IMR-90 (cell line): ENCODE data around the gene PEA15. TPM values are rescaled to one million over a fixed set of nuclear protein-coding genes. Genes with fewer than 3 reads are reported as not detected.

Experiments used
- ATAC-seq: fragments of 200-7000 bp; cut with Tn5 transposase; 2 replicates; pipeline ENCODE4 v1.9.1; 2020; ENCODE audit warnings: low read depth, mild to moderate bottlenecking, moderate library complexity
- BruUV-seq: library from RNA; stranded (reverse); fragments of 400-500 nt; replicated peaks from 2 replicates; lab custom pipeline; 2021; lab: Mats Ljungman, UMichigan
- CTCF ChIA-PET: fragments of 300-600 bp; formaldehyde crosslinking; extraction: SDS; loops from one replicate; lab custom pipeline; 2021; ENCODE audit warnings: antibody characterized with exemption; lab: Yijun Ruan, JAX
- POLR2A ChIA-PET: fragments of 300-600 bp; sonication (Branson Sonifier 250); formaldehyde crosslinking; loops from one replicate; lab custom pipeline; 2022; ENCODE audit warnings: antibody characterized with exemption; ENCODE audit not compliant: unreplicated experiment; lab: Charles Lee
- DNase-seq: peaks from one replicate; pipeline ENCODE4 v3.0.0; 2013
- H2AFZ ChIP-seq: replicated peaks from 2 replicates; pipeline ENCODE3; 2013; ENCODE audit warnings: low read length, mild to moderate bottlenecking; ENCODE audit not compliant: poor library complexity
- H2AK5ac ChIP-seq: 2 replicates; pipeline ENCODE4 v1.6.1; 2013; ENCODE audit warnings: low read depth, low read length, inconsistent platforms
- H2AK9ac ChIP-seq: replicated peaks from 2 replicates; pipeline ENCODE3; 2013; ENCODE audit warnings: mild to moderate bottlenecking, low read depth, low read length, moderate library complexity; ENCODE audit not compliant: poor library complexity
- H2BK120ac ChIP-seq: 2 replicates; pipeline ENCODE4 v1.6.1; 2013; ENCODE audit warnings: low read depth, low read length, inconsistent platforms
- H2BK15ac ChIP-seq: 3 replicates; pipeline ENCODE4 v1.6.1; 2013; ENCODE audit warnings: low read depth, low read length, inconsistent platforms
- H2BK20ac ChIP-seq: 2 replicates; pipeline ENCODE4 v1.6.1; 2013; ENCODE audit warnings: low read depth, mild to moderate bottlenecking, inconsistent platforms, low read length, moderate library complexity
- H2BK5ac ChIP-seq: 2 replicates; pipeline ENCODE4 v1.6.1; 2013; ENCODE audit warnings: mild to moderate bottlenecking, low read depth, low read length, inconsistent platforms; ENCODE audit not compliant: poor library complexity, severe bottlenecking
- H3K14ac ChIP-seq: replicated peaks from 2 replicates; pipeline ENCODE4 v1.6.1; 2013; ENCODE audit warnings: low read depth, low read length, inconsistent platforms
- H3K18ac ChIP-seq: 2 replicates; pipeline ENCODE4 v1.6.1; 2013; ENCODE audit warnings: low read depth, low read length, control low read depth
- H3K23ac ChIP-seq: 2 replicates; pipeline ENCODE4 v1.6.1; 2013; ENCODE audit warnings: low read depth, low read length, inconsistent platforms
- H3K27ac ChIP-seq: 2 replicates; pipeline ENCODE4 v1.5.1; 2013; ENCODE audit warnings: mild to moderate bottlenecking, control low read depth, low read length; ENCODE audit not compliant: insufficient read depth
- H3K27me3 ChIP-seq: 2 replicates; pipeline ENCODE4 v1.6.1; 2013; ENCODE audit warnings: low read length; ENCODE audit not compliant: control insufficient read depth, insufficient read depth
- H3K36me3 ChIP-seq: 2 replicates; pipeline ENCODE4 v1.6.1; 2013; ENCODE audit warnings: low read length, mixed read lengths; ENCODE audit not compliant: control insufficient read depth, insufficient read depth
- H3K4ac ChIP-seq: 2 replicates; pipeline ENCODE4 v1.6.1; 2013; ENCODE audit warnings: low read depth, low read length, inconsistent platforms
- H3K4me1 ChIP-seq: 2 replicates; pipeline ENCODE4 v1.6.1; 2013; ENCODE audit warnings: low read length, mixed read lengths; ENCODE audit not compliant: control insufficient read depth, insufficient read depth
- H3K4me2 ChIP-seq: 2 replicates; pipeline ENCODE4 v1.6.1; 2013; ENCODE audit warnings: low read depth, mild to moderate bottlenecking, control low read depth, low read length, moderate library complexity
- H3K4me3 ChIP-seq: 2 replicates; pipeline ENCODE4 v1.5.1; 2013; ENCODE audit warnings: low read depth, mild to moderate bottlenecking, control low read depth, low read length, moderate library complexity; ENCODE audit not compliant: insufficient read depth
- H3K56ac ChIP-seq: 2 replicates; pipeline ENCODE4 v1.6.1; 2013; ENCODE audit warnings: low read length, inconsistent platforms; ENCODE audit not compliant: insufficient read depth; ENCODE audit errors: extremely low read depth
- H3K79me1 ChIP-seq, 2 experiments: 2 replicates each; pipeline ENCODE4 v1.6.1; 2013; ENCODE audit warnings: low read length in 2 of 2, inconsistent platforms in 1 of 2, low read depth in 1 of 2
- H3K9ac ChIP-seq: 2 replicates; pipeline ENCODE4 v1.6.1; 2013; ENCODE audit warnings: low read depth, low read length, control low read depth
- H3K9me1 ChIP-seq: 2 replicates; pipeline ENCODE4 v1.6.1; 2013; ENCODE audit warnings: low read length, inconsistent platforms; ENCODE audit not compliant: insufficient read depth
- H3K9me3 ChIP-seq: 2 replicates; pipeline ENCODE4 v1.6.1; 2013; ENCODE audit warnings: low read length; ENCODE audit not compliant: control insufficient read depth, insufficient read depth
- H4K20me1 ChIP-seq: 2 replicates; pipeline ENCODE4 v1.6.1; 2013; ENCODE audit warnings: low read length, inconsistent platforms; ENCODE audit not compliant: insufficient read depth
- H4K5ac ChIP-seq: 2 replicates; pipeline ENCODE4 v1.6.1; 2013; ENCODE audit warnings: mild to moderate bottlenecking, low read depth, low read length, control low read depth
- H4K8ac ChIP-seq, 2 experiments: 2 replicates each; pipeline ENCODE4 v1.6.1; 2013; ENCODE audit warnings: low read depth in 2 of 2, low read length in 2 of 2, control low read depth in 1 of 2, inconsistent platforms in 1 of 2
- H4K91ac ChIP-seq: 2 replicates; pipeline ENCODE4 v1.6.1; 2013; ENCODE audit warnings: low read depth, low read length, inconsistent platforms; ENCODE audit not compliant: insufficient read depth
- CHD1 ChIP-seq: IDR thresholded peaks from 2 replicates; pipeline ENCODE4 v1.6.1; 2012; ENCODE audit warnings: low read depth, low read length, improper control_type of control experiment
- ELK1 ChIP-seq: fragments of 150-350 bp; IDR thresholded peaks from 2 replicates; pipeline ENCODE4 v1.6.1; 2016; ENCODE audit warnings: low read depth, mild to moderate bottlenecking, low read length, moderate library complexity, borderline replicate concordance
- MXI1 ChIP-seq: IDR thresholded peaks from 2 replicates; pipeline ENCODE4 v1.6.1; 2012; ENCODE audit warnings: low read depth, mild to moderate bottlenecking, low read length, moderate library complexity, borderline replicate concordance
- NFE2L2 ChIP-seq: fragments of 150-350 bp; IDR thresholded peaks from 2 replicates; pipeline ENCODE4 v1.6.1; 2016; ENCODE audit warnings: low read depth, mild to moderate bottlenecking, low read length
- WGBS, 2 experiments: methylation state at CpG; one replicate each; pipeline versions ENCODE4 v1.1.5 to v1.1.7; 2013; ENCODE audit warnings: missing lambda C conversion rate in 2 of 2; ENCODE audit not compliant: insufficient read length in 1 of 2; ENCODE audit errors: extremely low coverage in 2 of 2; 5-methylcytosine and 5-hydroxymethylcytosine counted together
- dilution Hi-C: fragments of 300-500 bp; cut with HindIII; formaldehyde crosslinking; loops from one replicate; pipeline ENCODE4 v1.14.3; 2018; ENCODE audit warnings: low sequenced_read_pairs; ENCODE audit not compliant: unreplicated experiment
- in situ Hi-C: fragments of 300-500 bp; cut with MboI; formaldehyde crosslinking; loops from 3 replicates; pipeline ENCODE4 v1.14.3; 2019; ENCODE audit warnings: low sequenced_read_pairs, inconsistent platforms, mixed read lengths
- intact Hi-C: fragments of 100-400 bp; cut with micrococcal nuclease; formaldehyde crosslinking; loops from 2 replicates; pipeline ENCODE4 v1.10.0; 2022
- polyA plus RNA-seq, 3 experiments: library from polyadenylated mRNA; depleted of rRNA; stranded (reverse); fragments of >200 nt; gene quantifications; 2 replicates each; pipeline ENCODE4 v1.2.3, GENCODE V29; 2012; ENCODE audit warnings: low replicate concordance in 1 of 3
- total RNA-seq: library from RNA; depleted of rRNA; stranded (reverse); fragments of >200 nt; gene quantifications from 2 replicates; pipeline ENCODE4 v1.2.3, GENCODE V29; 2012

The PEA15 gene
- total and polyA plus RNA-seq, 2 of the 4 experiments (the other 2 are of a cell fraction): 296 to 754 TPM

- no peak overlapping the region for H2AK9ac ChIP-seq
- H2BK5ac ChIP-seq: no peak overlapping the region
- H3K4me2 ChIP-seq: no peak overlapping the region
- WGBS, 2 experiments: 100% methylated on average over 1 of the region's 6 CpGs; no CpG with 5 or more reads in 1 of the 2 experiments
- dilution Hi-C loops (no loop called here), intact Hi-C loops (no loop called here), in situ Hi-C loops (no loop called here)
- H2BK20ac ChIP-seq: no peak overlapping the region
- H4K5ac ChIP-seq: no peak overlapping the region
- BruUV-seq: no TSS peak
- H3K23ac ChIP-seq: no peak overlapping the region
- peaks cover 19% of the 10 kb centered on the region for H4K20me1 ChIP-seq
- H3K27me3 ChIP-seq: no peaks in the 10 kb centered on the region
- H2BK15ac ChIP-seq: no peak overlapping the region
- H3K79me1 ChIP-seq: peaks cover 12 to 52% of the 10 kb centered on the region in 2 experiments; a peak in 3 of 4 replicates
- H4K8ac ChIP-seq: no peak overlapping the region
- H3K4ac ChIP-seq: no peak overlapping the region
- DNase-seq: no peak
- H3K9me1 ChIP-seq: peaks cover 4% of the 10 kb centered on the region
- ChIA-PET POLR2A (no interaction called here), CTCF (interaction anchor here (1.0 to 1.6 kb wide), 3 partner anchors 38 to 156 kb away, joined by 3 to 5 read pairs (median 3); no protein-coding TSS in a partner anchor)
- no peak for ATAC-seq
- H2AK5ac ChIP-seq: no peak overlapping the region
- H2AFZ ChIP-seq: no peak overlapping the region
- no peak overlapping the region for H3K27ac ChIP-seq
- no peak overlapping the region for H3K9ac ChIP-seq
- TF ChIP-seq MXI1 (no peak), CHD1 (no peak), NFE2L2 (no peak), ELK1 (no peak)
- peaks cover 2% of the 10 kb centered on the region; the same call in 1 of the 2 replicates for H3K36me3 ChIP-seq
- H3K18ac ChIP-seq: no peak overlapping the region
- H4K91ac ChIP-seq: no peak overlapping the region
- no peak overlapping the region for H3K4me3 ChIP-seq
- H2BK120ac ChIP-seq: no peak overlapping the region
- H3K56ac ChIP-seq: no peak overlapping the region
- H3K4me1 ChIP-seq: peaks cover 2% of the 10 kb centered on the region; the same call in 1 of the 2 replicates
- H3K9me3 ChIP-seq: no peaks in the 10 kb centered on the region
- no peak overlapping the region for H3K14ac ChIP-seq
Observed at GRCh38 chr1:160257411-160258015, 52.3 kb downstream of the PEA15 start.
